GM23338 (cell line): Measurements from ENCODE around the gene CLDN7. TPM values are rescaled to one million over a fixed set of nuclear protein-coding genes. Genes with fewer than 3 reads are reported as not detected.
A peak's percentile ranks its signal among the peaks of the same experiment; 100 is the strongest.

Experiments
- ATAC-seq: fragments of 200-7000 bp; cut with Tn5 transposase; 3 replicates; pipeline ENCODE4 v1.9.1; 2020
- DNase-seq: peaks from one replicate; pipeline ENCODE4 v3.0.0-alpha.2; 2015; ENCODE audit warnings: low spot score
- H2AFZ ChIP-seq: fragments of 200-600 bp; sonication (generic); 2 replicates; pipeline ENCODE4 v1.8.0; 2016; ENCODE audit warnings: antibody characterized with exemption, mild to moderate bottlenecking, moderate library complexity
- H3F3A ChIP-seq: fragments of 200-600 bp; sonication (generic); replicated peaks from 2 replicates; pipeline ENCODE4 v1.8.0; 2017; ENCODE audit warnings: antibody characterized with exemption, mixed run types, low read depth
- H3K27ac ChIP-seq: fragments of 200-600 bp; sonication (generic); 2 replicates; pipeline ENCODE4 v1.6.1; 2016; ENCODE audit warnings: low read depth
- H3K27me3 ChIP-seq: fragments of 200-600 bp; sonication (generic); 2 replicates; pipeline ENCODE4 v1.8.0; 2016; ENCODE audit warnings: mild to moderate bottlenecking, mixed run types, moderate library complexity; ENCODE audit not compliant: insufficient read depth
- H3K36me3 ChIP-seq: fragments of 200-600 bp; sonication (generic); 2 replicates; pipeline ENCODE4 v1.8.0; 2016; ENCODE audit warnings: mild to moderate bottlenecking; ENCODE audit not compliant: insufficient read depth
- H3K4me1 ChIP-seq: fragments of 200-600 bp; sonication (generic); 2 replicates; pipeline ENCODE4 v1.8.0; 2016; ENCODE audit warnings: mild to moderate bottlenecking, moderate library complexity; ENCODE audit not compliant: insufficient read depth
- H3K4me2 ChIP-seq: fragments of 200-600 bp; sonication (generic); 2 replicates; pipeline ENCODE4 v1.7.1; 2017; ENCODE audit warnings: mixed run types
- H3K4me3 ChIP-seq: fragments of 200-600 bp; sonication (generic); 2 replicates; pipeline ENCODE4 v1.6.1; 2016; ENCODE audit warnings: mixed run types
- H3K79me2 ChIP-seq: fragments of 200-600 bp; sonication (generic); replicated peaks from 2 replicates; pipeline ENCODE4 v1.8.0; 2017; ENCODE audit warnings: mild to moderate bottlenecking; ENCODE audit not compliant: insufficient read depth
- H3K9me2 ChIP-seq: fragments of 200-600 bp; sonication (generic); 2 replicates; pipeline ENCODE4 v1.8.0; 2017; ENCODE audit not compliant: insufficient read depth
- H4K20me1 ChIP-seq: fragments of 200-600 bp; sonication (generic); replicated peaks from 2 replicates; pipeline ENCODE4 v1.8.0; 2017; ENCODE audit warnings: mild to moderate bottlenecking; ENCODE audit not compliant: insufficient read depth
- H3K27ac Mint-ChIP-seq: 2 replicates; pipeline ENCODE4 v1.8.0; 2020; ENCODE audit warnings: inconsistent platforms, mild to moderate bottlenecking, moderate library complexity, mixed read lengths
- H3K27me3 Mint-ChIP-seq: 3 replicates; pipeline ENCODE4 v1.8.0; 2022; ENCODE audit warnings: low read depth, mild to moderate bottlenecking, moderate library complexity, mixed read lengths, inconsistent platforms; ENCODE audit not compliant: insufficient read depth, poor library complexity
- H3K36me3 Mint-ChIP-seq: 3 replicates; pipeline ENCODE4 v1.8.0; 2021; ENCODE audit warnings: low read depth, mild to moderate bottlenecking, inconsistent platforms, moderate library complexity, mixed read lengths
- H3K4me1 Mint-ChIP-seq: 3 replicates; pipeline ENCODE4 v1.8.0; 2020; ENCODE audit warnings: mild to moderate bottlenecking, inconsistent platforms, mixed read lengths
- H3K4me3 Mint-ChIP-seq: 3 replicates; pipeline ENCODE4 v1.8.0; 2021; ENCODE audit warnings: moderate library complexity, mild to moderate bottlenecking, inconsistent platforms, mixed read lengths
- H3K9me3 Mint-ChIP-seq: 3 replicates; pipeline ENCODE4 v1.8.0; 2020; ENCODE audit warnings: moderate library complexity, mild to moderate bottlenecking, inconsistent platforms, mixed read lengths
- CTCF ChIP-seq, 2 experiments: fragments of 200-600 bp in 1 of 2; sonication (generic) in 1 of 2; conservative IDR thresholded peaks; 2 replicates each; pipeline versions ENCODE4 v1.5.1 to v1.6.1; 2016 to 2017; ENCODE audit warnings: antibody characterized with exemption in 2 of 2, low read depth in 2 of 2, mild to moderate bottlenecking in 2 of 2, moderate library complexity in 1 of 2
- ETS1 ChIP-seq: IDR thresholded peaks from 2 replicates; pipeline ENCODE4 v1.6.1; 2016; ENCODE audit warnings: antibody characterized with exemption
- JUNB ChIP-seq: IDR thresholded peaks from one replicate; pipeline ENCODE4 v1.6.1; 2016; ENCODE audit warnings: antibody characterized with exemption; ENCODE audit not compliant: unreplicated experiment
- NANOG ChIP-seq: IDR thresholded peaks from 2 replicates; pipeline ENCODE4 v1.6.1; 2016; ENCODE audit warnings: antibody characterized with exemption, borderline replicate concordance
- ZNF331 ChIP-seq: fragments of 250-450 bp; sonication (Bioruptor Pico); IDR thresholded peaks from 2 replicates; pipeline ENCODE4 v1.5.0; 2020; ENCODE audit warnings: low read depth, mild to moderate bottlenecking, moderate library complexity
- ZNF462 ChIP-seq: fragments of 250-450 bp; sonication (Bioruptor Pico); IDR thresholded peaks from 2 replicates; pipeline ENCODE4 v1.5.0; 2020; ENCODE audit warnings: mild to moderate bottlenecking, moderate library complexity
- polyA plus RNA-seq: library from polyadenylated mRNA; unstranded; fragments of >200 nt; fragmentation: Nextera tagmentation; extraction: Ambion mirVana; gene quantifications from 2 replicates; pipeline ENCODE4 v1.2.1, GENCODE V29; 2016
- total RNA-seq: library from RNA; depleted of rRNA; stranded (reverse); fragments of >200 nt; shearing (Covaris generic); gene quantifications from 2 replicates; pipeline ENCODE4 v1.2.3, GENCODE V29; 2014

The CLDN7 gene
- total and polyA plus RNA-seq, 2 experiments from 2014 or later = 50.7 to 111 TPM

DNA sequence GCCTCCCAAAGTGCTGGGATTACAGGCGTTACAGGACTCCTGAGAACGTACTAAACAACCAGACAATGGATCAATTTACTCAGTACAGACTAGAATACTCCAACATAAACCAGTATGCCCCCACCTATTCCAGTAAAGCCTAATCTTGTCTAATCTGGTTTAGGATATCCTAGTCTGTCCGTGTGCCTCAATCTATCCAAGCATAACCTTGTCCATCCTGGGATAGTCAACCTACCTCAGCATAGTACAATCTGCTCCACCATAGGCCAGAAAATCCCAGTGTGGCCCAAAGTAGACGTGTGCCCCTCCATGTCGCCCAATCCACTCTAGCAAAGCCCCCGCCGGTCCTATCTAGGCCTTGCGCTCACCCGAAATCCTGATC lies 28.6 kb downstream of the CLDN7 start (continued):
- no peak for TF ChIP-seq ZNF462
- TF ChIP-seq NANOG = no peak
- no peak for TF ChIP-seq JUNB
- TF ChIP-seq CTCF (conservative IDR thresholded peaks at IDR 0.05; ENCODE audit: low read depth in 2 of 2) = no peak
- no peak for TF ChIP-seq ZNF331

- no peaks in the 10 kb centered on the region for H3K9me2 ChIP-seq
- peaks cover 25% of the 10 kb centered on the region for H3K4me1 Mint-ChIP-seq
- H3K27me3 Mint-ChIP-seq = peaks cover 14% of the 10 kb centered on the region
- peaks cover 3% of the 10 kb centered on the region; the same call in 2 of the 3 replicates for H3K9me3 Mint-ChIP-seq
- H2AFZ ChIP-seq = no peak overlapping the region
- H3K27ac Mint-ChIP-seq = no peak overlapping the region
- DNase-seq (no peak), ATAC-seq (no peak)
- peak overlapping the region; percentile 12 for H3K4me3 Mint-ChIP-seq
- H3F3A ChIP-seq = peaks cover 32% of the 10 kb centered on the region
- H3K4me3 ChIP-seq = peak overlapping the region; percentile 97; the same call in 1 of the 2 replicates
- peaks cover 68% of the 10 kb centered on the region for H3K36me3 Mint-ChIP-seq
- H3K4me2 ChIP-seq = peak overlapping the region; percentile 97
- peaks cover 17% of the 10 kb centered on the region for H3K4me1 ChIP-seq
- peaks cover 43% of the 10 kb centered on the region for H4K20me1 ChIP-seq
- H3K27ac ChIP-seq = no peak overlapping the region
- H3K79me2 ChIP-seq = peaks cover 59% of the 10 kb centered on the region
- peaks cover 9% of the 10 kb centered on the region for H3K36me3 ChIP-seq
- H3K27me3 ChIP-seq = no peaks in the 10 kb centered on the region
- no peak for TF ChIP-seq ETS1
- TF ChIP-seq ZNF462 = no peak
Measured at GRCh38 chr17:7232114-7232513, 30.2 kb downstream of the CLDN7 start.
